Activated CD8-positive, alpha-beta memory T cell treated with anti-CD3 and anti-CD28 coated beads for 1 hour (primary cell): ENCODE measurements around the gene COL4A2.
"Not testable (repeated sequence)": the region's sequence is repeated elsewhere in the genome, so short reads cannot be mapped to it uniquely, and the experiment has no call there.

Source experiments
- DNase-seq, 2 donors: peaks; one replicate each; pipeline ENCODE4 v3.0.0-alpha.2; 2020; ENCODE audit warnings: low read depth in 1 of 2; ENCODE audit errors: extremely low read depth in 1 of 2

COL4A2 gene

GRCh38 chr13:110374431-110375370 lies 67.6 kb downstream of the COL4A2 start:
- DNase-seq = no peak

GRCh38 chr13:110376120-110376519 lies 69.0 kb downstream of the COL4A2 start:
- DNase-seq = no peak

GRCh38 chr13:110377178-110377825 lies 70.2 kb downstream of the COL4A2 start:
- no peak for DNase-seq

GRCh38 chr13:110377826-110378201 lies 70.7 kb downstream of the COL4A2 start:
- DNase-seq = no peak

GRCh38 chr13:110379358-110379757 lies 72.3 kb downstream of the COL4A2 start:
- DNase-seq = no peak

GRCh38 chr13:110379905-110380341 lies 72.8 kb downstream of the COL4A2 start:
- no peak for DNase-seq

- no peak for DNase-seq
These were observed 73.4 kb downstream of the COL4A2 start for GRCh38 chr13:110380359-110381028.

- no peak for DNase-seq
These were observed 73.9 kb downstream of the COL4A2 start for GRCh38 chr13:110381029-110381360.

- no peak for DNase-seq
These were observed 75.1 kb downstream of the COL4A2 start for GRCh38 chr13:110382229-110382628.

- DNase-seq = no peak
These were observed 75.7 kb downstream of the COL4A2 start for GRCh38 chr13:110382830-110383229.

- DNase-seq = no peak
These were observed 80.5 kb downstream of the COL4A2 start for GRCh38 chr13:110387451-110388107.

- no peak for DNase-seq
These were observed 81.2 kb downstream of the COL4A2 start for GRCh38 chr13:110388108-110388943.

- no peak for DNase-seq
These were observed 83.5 kb downstream of the COL4A2 start for GRCh38 chr13:110390567-110390966.

GRCh38 chr13:110391273-110391672 lies 84.2 kb downstream of the COL4A2 start:
- no peak for DNase-seq

- DNase-seq = no peak
These were observed 85.6 kb downstream of the COL4A2 start for GRCh38 chr13:110392510-110393240.

GRCh38 chr13:110393761-110394160 lies 86.7 kb downstream of the COL4A2 start:
- DNase-seq = no peak

- no peak for DNase-seq
These were observed 87.3 kb downstream of the COL4A2 start for GRCh38 chr13:110394371-110394841.

- not testable (repeated sequence) for DNase-seq
These were observed 88.5 kb downstream of the COL4A2 start for GRCh38 chr13:110395616-110396015.

- no peak for DNase-seq
These were observed 89.4 kb downstream of the COL4A2 start for GRCh38 chr13:110396476-110396875.
